ENCODE results near the gene EPB41L1.

Gene EPB41L1

DNA sequence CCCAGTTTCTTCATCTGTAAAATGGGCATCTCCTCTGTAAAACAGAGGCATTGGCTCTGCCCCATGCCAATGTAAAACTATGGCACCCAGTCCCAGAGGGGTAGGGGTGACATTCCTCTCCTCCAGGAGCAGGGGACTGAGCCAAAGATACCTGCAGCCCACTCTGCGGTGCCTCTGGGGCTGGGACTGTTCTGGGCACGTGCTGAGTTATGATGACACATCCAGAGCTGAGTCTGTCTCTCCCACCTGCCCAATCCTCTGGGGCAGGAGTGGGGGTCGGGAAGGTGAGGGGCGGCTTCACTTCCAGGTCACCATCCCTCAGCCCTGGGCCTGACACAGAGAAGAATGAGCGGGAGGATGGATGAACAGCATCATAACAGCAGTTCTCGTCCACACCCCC, 111.6 kb downstream of the EPB41L1 start:
- no peak for DNase-seq

DNA sequence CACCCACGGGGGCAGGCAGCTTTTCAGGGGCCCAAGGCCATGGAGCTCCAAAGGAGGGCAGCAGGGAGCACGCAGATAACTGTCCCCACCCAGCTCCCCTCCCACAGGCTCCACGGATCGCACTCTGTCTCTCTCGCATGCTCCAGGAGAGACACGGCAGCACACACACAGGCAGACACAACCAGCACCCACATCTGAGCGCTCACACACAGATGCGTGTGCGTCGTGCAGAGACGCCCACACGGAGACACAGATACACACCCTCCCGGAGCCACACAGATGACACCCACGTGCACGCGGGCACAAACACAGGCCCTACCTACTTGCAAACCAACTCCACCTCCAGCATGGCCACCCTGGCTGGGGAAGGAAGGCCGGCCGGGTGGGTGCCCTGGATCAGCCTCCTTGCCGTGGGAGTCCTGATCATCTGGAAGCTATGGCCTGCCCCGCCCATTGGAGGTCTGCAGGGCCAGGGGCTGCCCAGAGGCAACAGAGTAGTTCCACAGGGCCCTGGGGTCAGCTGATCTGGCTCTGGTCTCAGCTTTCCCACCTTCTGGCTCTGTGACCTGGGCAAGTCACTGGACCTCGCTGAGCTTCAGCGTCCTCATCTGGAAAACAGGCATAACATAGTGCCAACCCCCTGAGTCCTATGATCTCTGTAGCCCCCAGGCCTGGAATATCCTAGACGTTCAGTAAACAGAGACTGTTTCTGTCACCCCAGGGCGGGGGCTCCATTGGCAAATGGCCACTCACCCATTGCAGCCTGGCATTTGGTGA, 113.3 kb downstream of the EPB41L1 start:
- DNase-seq, result no peak

DNA sequence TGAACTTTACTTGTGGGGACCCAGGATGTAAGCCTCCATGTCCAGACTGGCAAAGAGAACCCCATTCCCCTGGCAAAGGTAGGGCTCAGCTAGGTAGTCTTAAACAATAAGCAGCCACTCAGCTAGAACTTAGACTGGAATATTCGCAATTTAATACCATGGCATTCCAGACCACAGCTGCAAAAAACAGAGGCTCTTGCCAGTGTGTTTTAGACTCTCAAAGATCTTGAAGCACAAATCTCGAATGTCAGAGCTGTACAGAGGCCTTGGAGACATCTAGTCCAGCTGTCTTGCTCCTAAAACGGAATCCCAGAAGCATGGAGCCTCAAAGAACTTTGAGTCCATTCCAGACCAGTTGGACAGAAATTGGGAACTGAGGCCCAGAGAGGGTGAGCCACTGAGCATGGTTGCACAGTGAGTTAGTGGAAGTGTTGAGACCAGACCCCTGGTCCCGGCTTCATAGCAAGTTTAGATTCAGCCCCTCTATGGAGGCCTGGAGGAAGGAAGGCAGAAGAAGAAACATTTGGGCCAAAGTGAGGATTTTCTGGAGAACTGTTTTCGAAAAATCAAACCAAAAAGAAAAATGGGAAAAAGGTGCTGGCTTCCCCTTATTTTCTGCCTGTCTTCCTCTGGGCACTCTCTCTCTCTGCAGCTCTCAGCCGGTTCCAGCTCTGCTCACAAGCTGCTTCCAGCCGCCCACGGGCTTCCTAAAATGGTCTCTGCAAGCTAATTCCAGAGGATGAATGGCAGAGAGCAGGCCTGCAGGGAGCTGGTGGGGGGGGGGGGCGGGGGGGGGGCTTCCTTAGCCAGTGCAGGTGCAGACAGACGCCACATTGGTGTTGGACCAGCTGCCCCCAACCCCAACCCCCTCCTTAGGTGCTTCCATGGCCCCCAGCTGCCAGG, 114.2 kb downstream of the EPB41L1 start:
- DNase-seq, result no peak

DNA sequence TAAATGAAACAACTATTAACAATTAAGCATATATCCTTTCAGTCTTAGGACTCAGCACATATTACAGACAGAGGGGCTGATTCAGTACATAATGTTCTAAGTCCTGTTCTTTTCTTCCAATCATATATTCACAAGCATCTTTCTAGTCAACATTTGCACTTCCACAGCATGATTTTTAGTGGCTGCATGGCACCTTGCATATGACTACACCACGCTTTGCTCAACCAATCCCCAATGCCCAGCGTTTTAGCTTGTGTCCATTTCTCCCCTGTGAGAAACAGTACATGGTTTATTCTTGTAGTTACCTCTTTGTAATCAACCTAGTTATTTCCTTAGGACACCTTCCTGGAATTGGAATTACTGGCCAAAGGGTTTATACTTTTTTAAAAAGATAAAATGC, 115.0 kb downstream of the EPB41L1 start:
- no peak for DNase-seq

DNA sequence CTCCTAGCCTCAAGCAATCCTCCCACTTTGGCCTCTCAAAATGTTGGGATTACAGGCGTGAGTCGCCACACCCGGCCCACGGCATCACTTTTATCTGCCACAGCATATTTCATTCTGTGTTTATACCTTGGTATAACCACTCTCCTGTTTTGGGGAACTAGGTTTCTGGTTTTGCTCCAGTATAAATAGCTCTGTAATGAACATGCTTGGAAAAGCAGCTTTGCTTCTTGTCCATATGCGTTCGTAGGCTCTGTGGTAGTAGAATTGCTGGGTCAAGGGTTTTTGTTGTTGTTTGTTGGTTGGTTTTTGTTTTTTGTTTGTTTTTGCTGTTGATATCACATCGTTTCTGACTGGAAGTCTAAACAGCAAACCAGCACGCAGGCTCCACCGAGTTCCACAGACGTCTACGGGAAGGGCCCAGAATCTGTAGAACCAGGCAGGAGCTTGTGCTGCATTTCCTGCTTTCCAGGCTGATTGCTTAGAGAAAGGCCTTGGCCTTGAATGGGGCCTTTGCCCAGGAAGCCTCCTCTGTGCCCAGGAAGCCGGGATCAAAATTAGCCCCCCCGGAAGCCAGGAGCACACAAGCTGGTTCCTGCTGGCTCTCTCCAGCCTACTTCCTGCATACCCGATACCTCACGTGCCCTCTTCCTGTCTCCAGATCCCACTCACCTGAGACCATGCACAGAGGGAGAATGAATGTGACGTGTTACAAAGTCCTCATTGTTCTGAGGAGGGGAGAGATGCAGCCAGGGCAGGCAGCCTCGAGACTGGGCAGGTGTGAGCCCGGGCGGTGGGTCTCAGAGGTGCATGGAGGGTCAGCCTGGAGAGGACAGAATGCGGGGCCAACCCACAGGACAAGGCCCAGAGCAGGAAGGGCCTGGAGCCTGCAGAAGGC, 116.5 kb downstream of the EPB41L1 start:
- no peak for DNase-seq

DNA sequence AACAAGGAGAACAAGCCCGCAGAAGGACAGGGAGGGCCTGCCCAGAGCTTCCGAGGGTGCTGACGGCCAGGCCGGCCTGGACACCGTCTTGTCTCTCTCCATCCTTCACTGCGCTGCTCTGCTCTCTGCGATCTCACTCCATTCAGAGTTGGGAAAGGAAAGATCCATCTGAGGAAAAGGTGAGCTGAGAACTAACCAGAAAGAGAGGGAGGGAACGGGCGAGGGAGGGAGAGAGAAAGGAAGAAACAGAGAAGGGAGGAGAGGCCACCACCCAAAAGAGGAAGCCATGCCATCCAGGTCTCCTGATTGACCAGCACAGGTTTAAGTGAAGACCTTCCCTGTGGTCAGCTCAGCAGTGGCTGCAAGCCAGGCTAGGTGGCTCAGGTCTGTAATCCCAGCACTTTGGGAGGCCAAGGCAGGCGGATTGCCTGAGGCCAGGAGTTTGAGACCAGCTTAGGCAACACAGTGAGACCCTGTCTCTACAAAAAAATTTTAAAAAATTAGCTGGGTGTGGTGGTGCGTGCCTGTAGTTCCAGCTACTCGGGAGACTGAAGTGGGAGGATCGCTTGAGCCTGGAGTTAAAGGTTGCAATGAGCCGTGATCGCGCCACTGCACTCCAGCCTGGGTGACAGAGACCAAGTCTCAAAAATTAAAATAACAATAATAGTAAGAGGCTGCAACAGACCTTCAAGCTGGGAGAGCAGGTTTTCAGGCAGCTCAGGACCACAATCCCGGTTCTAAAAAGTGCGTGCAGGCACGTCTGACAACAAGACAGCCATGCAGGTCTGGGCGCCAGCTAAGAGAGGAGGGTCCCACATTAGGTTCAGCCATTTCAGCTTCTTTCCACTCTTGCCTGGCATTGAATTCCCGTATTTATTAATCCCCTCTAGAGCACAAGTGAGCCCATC, 117.4 kb downstream of the EPB41L1 start:
- DNase-seq, result no peak

DNA sequence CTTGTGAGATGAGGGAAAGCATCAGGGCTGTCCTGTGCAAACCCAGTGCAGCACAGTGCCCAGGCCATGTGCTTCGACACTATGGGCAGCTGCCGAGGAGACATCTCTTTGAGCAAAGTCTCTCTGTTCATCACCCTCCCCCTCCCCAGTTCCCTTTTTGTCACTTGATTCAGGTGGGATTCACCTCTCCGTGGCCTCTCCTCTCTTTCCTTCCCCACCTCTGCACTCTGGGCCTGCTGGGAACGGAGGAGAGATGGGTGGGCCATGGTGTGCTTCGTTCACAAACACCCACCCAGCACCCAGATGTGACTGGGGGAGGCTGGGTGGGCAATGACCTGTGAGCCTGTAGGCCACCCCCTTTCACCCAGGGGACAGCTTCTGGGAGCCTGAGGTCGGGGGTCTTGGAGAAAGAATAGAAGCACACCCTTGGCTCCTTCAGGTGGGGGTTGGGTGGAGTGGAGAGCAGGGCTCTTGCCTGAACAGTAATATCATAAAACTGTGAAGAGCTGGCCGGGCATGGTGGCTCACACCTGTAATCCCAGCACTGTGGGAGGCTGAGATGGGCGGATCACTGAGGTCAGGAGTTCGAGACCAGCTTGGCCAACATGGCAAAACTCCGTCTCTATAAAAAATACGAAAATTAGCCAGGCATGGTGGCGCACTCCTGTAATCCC, 118.1 kb downstream of the EPB41L1 start:
- DNase-seq, result no peak

DNA sequence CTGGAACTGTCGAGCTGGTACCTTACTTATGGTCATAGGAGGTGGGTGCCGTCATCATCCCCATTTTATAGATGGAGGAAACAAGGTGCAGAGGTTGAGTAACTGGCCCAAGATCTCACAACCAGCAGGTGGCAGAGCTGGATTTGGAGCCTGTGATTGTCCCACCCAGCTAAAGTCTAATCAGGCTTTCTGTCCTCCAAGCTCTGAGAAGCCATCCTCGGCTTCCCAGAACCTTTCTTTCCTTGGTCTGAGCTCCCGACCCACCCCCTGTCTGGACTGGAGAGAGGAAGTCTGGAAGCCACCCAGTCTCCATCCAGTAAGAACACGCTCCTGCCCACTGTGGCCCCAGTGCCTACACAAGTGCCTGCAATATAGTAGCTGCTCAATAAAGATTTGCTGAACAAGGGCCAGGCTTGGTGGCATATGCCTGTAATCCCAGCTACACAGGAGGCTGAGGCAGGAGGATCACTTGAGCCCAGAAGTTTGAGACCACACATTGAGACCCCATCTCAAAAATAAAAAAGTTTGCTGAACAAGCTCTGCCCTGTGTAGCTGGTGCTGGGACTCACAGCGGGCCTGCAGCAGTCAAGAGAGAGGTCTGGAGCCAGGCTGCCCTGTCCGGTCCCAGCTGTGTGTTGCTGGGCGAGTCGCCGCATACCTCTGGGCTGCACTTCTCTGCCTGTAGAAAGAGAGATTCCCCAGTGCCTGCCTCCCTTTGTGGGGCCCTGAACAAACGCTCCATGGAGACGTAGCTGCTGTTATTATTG, 119.1 kb downstream of the EPB41L1 start:
- peak; percentile 17 for DNase-seq

DNA sequence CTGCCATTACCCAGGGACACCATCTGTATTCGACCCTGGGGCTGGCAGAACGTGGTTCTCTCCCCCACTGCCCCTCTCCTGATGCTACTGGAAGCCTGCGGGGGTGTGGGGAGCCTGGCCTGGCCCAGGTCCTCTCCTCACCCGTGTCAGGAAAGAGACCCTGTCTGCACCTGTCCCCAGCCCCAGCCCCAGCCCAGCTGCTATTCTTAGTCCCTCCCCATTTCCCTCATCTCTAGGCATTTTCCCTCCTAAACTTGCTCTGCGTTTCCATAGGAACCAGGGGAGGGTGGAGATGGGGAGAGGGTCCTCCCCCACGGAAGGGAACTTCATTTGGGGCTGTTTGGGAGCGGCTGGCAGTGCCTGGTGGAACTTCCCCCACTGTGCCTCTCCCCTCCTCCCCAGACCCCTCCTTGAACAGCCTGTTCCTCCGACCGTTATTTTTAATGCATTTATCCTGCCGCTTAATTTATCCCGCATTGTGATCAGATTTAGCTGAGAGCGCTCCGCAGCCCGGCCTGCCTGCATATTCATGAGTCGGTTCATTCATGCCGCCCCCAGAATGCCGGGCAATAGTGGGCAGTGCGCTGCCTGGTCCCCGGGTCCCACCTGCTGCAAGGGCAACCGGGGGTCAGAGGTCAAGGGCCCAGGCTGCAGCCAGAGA, 119.8 kb downstream of the EPB41L1 start:
- no peak for DNase-seq

DNA sequence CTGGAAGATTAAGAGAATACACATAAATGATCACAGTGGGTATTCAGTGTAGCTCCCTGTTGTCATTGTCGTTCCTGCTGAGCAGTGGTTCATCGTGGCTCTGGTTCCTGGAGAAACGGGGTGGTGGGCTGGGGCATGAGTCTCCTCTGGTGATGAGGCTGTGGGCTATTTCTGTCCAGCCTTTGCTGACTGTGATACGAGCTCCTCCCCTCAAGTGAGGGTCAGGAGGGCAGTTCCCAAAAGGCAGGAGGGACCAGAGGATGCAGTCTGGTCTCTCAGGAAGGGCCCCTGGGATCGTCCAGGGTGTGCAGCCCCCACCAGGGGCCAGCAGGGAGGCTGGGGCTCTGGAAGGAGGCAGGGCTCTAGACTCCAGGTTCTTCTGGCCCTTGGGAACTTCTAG, 120.5 kb downstream of the EPB41L1 start:
- no peak for DNase-seq

DNA sequence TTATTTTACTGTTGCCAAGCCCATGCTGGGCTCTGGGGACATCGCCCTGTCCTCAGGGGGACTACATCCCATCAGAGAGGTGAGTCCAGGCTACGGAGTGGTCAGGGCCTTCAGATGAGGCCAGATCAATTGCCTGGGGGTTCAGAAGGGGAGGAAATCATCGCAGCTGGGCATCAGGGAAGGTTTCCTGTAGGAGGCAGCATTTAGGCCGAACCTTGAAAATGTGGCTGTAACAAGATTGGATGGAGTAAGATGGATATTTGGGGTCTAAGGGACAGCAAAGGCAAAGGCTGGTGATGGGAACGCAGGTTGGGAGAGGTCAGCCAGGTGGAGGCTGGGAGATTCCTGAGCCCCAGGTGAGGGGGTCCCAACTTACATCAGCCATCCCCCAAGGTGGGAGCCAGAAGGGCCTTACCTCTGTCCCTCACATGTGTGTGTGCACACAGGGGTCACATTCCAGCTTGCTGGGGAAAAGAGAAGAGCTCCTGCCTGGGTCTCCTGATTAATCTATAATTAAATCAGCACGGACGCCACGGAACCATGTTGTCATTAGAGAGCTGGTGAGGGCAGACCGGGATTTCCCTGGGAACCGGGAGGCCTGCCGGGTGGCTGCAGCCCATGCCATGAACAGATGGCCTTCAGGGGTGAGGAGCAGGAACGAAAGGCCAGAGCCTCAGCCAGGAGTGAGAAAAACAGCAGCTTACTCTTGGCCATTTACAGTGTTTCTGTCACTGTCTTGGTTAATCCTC, 121.1 kb downstream of the EPB41L1 start:
- no peak for DNase-seq

DNA sequence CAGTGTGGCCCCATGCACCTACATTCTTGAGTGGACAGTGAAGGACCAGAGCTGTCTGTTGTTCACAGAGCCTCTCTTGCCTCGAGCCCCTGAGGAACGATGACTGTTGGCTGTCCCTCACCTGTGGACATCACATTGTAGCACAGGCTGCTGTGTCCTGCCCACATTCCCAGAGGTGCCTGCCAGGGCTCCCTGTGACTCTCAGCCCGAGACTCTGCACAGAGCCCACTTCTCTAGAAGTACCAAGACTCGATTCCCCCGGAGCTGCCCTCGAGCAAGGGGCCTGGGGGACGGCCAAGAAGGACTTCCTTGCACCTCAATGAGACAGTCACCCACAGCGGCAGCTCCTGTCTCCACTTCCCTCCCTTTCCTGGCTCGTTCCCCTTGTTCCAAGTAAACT, 123.0 kb downstream of the EPB41L1 start:
- DNase-seq, result no peak

DNA sequence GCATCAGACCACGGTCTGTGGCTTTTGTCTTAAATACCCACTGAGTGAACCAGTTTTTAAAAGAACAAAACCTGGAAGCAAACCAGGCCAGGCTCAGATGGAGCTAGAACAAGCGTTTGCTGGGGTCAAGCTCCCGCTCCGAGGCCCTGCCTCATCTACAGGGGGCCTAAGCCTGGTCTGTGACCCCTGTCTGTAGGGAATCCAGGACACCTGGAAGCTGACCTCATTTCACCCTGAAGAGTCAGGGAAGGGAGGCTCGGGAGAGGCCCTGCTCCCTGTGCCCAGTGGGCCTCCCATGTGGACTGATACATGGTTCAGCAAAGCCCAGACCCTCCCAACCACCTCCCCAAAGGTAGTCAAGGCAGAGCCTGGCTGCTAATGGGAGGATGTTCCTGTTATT, 124.8 kb downstream of the EPB41L1 start:
- no peak for DNase-seq

DNA sequence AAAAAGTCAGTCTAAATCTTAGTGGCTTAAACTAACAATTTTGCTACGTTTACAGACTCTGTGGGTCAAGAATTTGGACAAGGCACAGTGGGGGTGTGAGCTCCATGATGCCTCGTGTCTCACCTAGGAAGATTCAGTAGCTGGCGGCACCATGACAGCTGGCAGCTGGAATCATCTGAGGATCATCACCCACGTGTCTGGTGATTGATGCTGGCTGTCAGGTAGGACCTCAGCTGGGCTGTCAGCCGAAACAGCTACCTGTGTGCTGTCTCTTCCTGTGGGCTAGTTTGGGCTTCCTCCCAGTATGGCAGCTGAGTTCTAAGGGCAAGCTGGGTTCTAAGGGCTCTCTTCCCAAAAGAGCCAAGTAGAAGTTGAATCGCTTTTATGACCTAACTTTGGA, 125.2 kb downstream of the EPB41L1 start:
- DNase-seq, result no peak

DNA sequence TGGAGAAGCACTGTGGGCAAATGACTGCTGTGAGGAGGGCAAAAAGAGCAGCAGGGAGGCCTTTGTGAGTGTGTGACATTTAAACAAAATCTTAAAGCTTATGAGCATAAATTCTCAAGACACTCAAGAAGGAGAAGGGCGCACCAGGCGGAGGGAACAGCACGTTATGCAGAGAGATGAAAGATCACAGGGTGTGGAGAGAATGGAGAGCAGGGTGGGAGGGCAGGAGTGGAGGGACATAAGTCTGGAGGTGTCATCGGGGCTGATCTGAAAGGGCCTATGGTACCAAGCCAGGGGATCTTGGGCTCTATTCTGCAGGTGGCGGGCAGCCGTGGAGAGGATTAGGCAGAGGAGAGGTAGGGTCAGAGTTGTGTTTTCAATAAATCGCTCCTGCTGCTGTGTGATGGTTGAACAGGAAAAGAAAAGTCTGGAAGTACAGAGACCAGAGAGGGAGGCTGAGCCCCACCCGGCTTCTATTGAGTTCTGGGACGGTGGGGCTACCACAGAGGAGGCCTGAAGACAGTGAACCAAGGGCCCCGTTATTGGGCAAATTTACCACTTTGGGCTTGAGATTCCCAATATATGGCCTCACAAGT, 127.3 kb downstream of the EPB41L1 start:
- no peak for DNase-seq
